H9 (cell line): Measurements from ENCODE around the gene CASP8AP2. TPM values are rescaled to one million over a fixed set of nuclear protein-coding genes. Genes with fewer than 3 reads are reported as not detected.
"Not testable (repeated sequence)": the region's sequence is repeated elsewhere in the genome, so short reads cannot be mapped to it uniquely, and the experiment has no call there.

Experiments
- DNase-seq: peaks from one replicate; pipeline ENCODE4 v3.0.0-alpha.2; 2017
- H2AFZ ChIP-seq: one replicate; pipeline ENCODE4 v1.6.1; 2013; ENCODE audit warnings: mild to moderate bottlenecking, low read length, control low read depth, moderate library complexity
- H2AK5ac ChIP-seq: 2 replicates; pipeline ENCODE4 v1.6.1; 2013; ENCODE audit warnings: low read length, control low read depth, mixed read lengths; ENCODE audit not compliant: insufficient read length
- H2BK120ac ChIP-seq: one replicate; pipeline ENCODE4 v1.6.1; 2013; ENCODE audit warnings: low read depth, mild to moderate bottlenecking, low read length, control low read depth, inconsistent platforms; ENCODE audit not compliant: poor library complexity, severe bottlenecking
- H2BK12ac ChIP-seq: 2 replicates; pipeline ENCODE4 v1.6.1; 2013; ENCODE audit warnings: low read length, control low read depth, mixed read lengths, low read depth; ENCODE audit not compliant: insufficient read length
- H2BK15ac ChIP-seq: 2 replicates; pipeline ENCODE4 v1.6.1; 2013; ENCODE audit warnings: low read depth, low read length, control low read depth
- H2BK20ac ChIP-seq: one replicate; pipeline ENCODE4 v1.6.1; 2013; ENCODE audit warnings: low read depth, mild to moderate bottlenecking, low read length, control low read depth, inconsistent platforms; ENCODE audit not compliant: poor library complexity, severe bottlenecking
- H2BK5ac ChIP-seq: 2 replicates; pipeline ENCODE4 v1.6.1; 2013; ENCODE audit warnings: low read length, control low read depth, mixed read lengths; ENCODE audit not compliant: insufficient read length
- H3K14ac ChIP-seq: 2 replicates; pipeline ENCODE4 v1.6.1; 2013; ENCODE audit warnings: low read length, control low read depth; ENCODE audit not compliant: insufficient read depth
- H3K18ac ChIP-seq: 2 replicates; pipeline ENCODE4 v1.6.1; 2013; ENCODE audit warnings: low read depth, mild to moderate bottlenecking, mixed read lengths, low read length, control low read depth; ENCODE audit not compliant: insufficient read length
- H3K23ac ChIP-seq: 2 replicates; pipeline ENCODE4 v1.6.1; 2013; ENCODE audit warnings: low read length, control low read depth, mixed read lengths, low read depth; ENCODE audit not compliant: insufficient read length
- H3K23me2 ChIP-seq: 2 replicates; pipeline ENCODE4 v1.6.1; 2013; ENCODE audit warnings: low read depth, mild to moderate bottlenecking, mixed read lengths, low read length, control low read depth; ENCODE audit not compliant: insufficient read length, poor library complexity, severe bottlenecking
- H3K27ac ChIP-seq: 2 replicates; pipeline ENCODE4 v1.5.1; 2013; ENCODE audit warnings: low read length, control low read depth, mixed read lengths, low read depth; ENCODE audit not compliant: insufficient read length
- H3K27me3 ChIP-seq: 2 replicates; pipeline ENCODE4 v1.6.1; 2013; ENCODE audit warnings: low read length, control low read depth, inconsistent platforms; ENCODE audit not compliant: insufficient read depth
- H3K4ac ChIP-seq: 2 replicates; pipeline ENCODE4 v1.6.1; 2013; ENCODE audit warnings: low read depth, mild to moderate bottlenecking, control low read depth, inconsistent platforms, low read length, moderate library complexity
- H3K4me1 ChIP-seq: 2 replicates; pipeline ENCODE4 v1.6.1; 2013; ENCODE audit warnings: low read length, control low read depth, inconsistent platforms; ENCODE audit not compliant: insufficient read depth
- H3K4me2 ChIP-seq: 2 replicates; pipeline ENCODE4 v1.6.1; 2013; ENCODE audit warnings: low read length, control low read depth, mixed read lengths; ENCODE audit not compliant: insufficient read length, insufficient read depth
- H3K56ac ChIP-seq: 2 replicates; pipeline ENCODE4 v1.6.1; 2013; ENCODE audit warnings: low read depth, mild to moderate bottlenecking, mixed read lengths, low read length, control low read depth; ENCODE audit not compliant: insufficient read length
- H3K79me1 ChIP-seq: 2 replicates; pipeline ENCODE4 v1.6.1; 2013; ENCODE audit warnings: low read depth, mild to moderate bottlenecking, moderate library complexity, low read length, control low read depth, inconsistent platforms; ENCODE audit not compliant: insufficient read depth, poor library complexity, severe bottlenecking
- H3K79me2 ChIP-seq: 2 replicates; pipeline ENCODE4 v1.6.1; 2013; ENCODE audit warnings: low read length, control low read depth, inconsistent platforms; ENCODE audit not compliant: insufficient read depth
- H3K9ac ChIP-seq: 2 replicates; pipeline ENCODE4 v1.6.1; 2013; ENCODE audit warnings: low read length, control low read depth, mixed read lengths; ENCODE audit not compliant: insufficient read length; ENCODE audit errors: extremely low read depth
- H3K9me3 ChIP-seq: one replicate; pipeline ENCODE4 v1.6.1; 2013; ENCODE audit warnings: low read depth, low read length, inconsistent platforms; ENCODE audit not compliant: control insufficient read depth
- H3T11ph ChIP-seq: one replicate; pipeline ENCODE4 v1.6.1; 2013; ENCODE audit warnings: mild to moderate bottlenecking, low read length, control low read depth, inconsistent platforms
- H4K20me1 ChIP-seq: one replicate; pipeline ENCODE4 v1.6.1; 2013; ENCODE audit not compliant: control insufficient read depth, insufficient read length, insufficient read depth
- H4K5ac ChIP-seq: 2 replicates; pipeline ENCODE4 v1.6.1; 2013; ENCODE audit warnings: low read depth, mild to moderate bottlenecking, mixed read lengths, low read length, control low read depth; ENCODE audit not compliant: insufficient read length
- H4K8ac ChIP-seq: replicated peaks from 2 replicates; pipeline ENCODE4 v1.6.1; 2013; ENCODE audit warnings: low read length, control low read depth, mixed read lengths, low read depth; ENCODE audit not compliant: insufficient read length
- H4K91ac ChIP-seq: 2 replicates; pipeline ENCODE4 v1.6.1; 2013; ENCODE audit warnings: low read depth, mild to moderate bottlenecking, moderate library complexity, mixed read lengths, low read length, control low read depth; ENCODE audit not compliant: insufficient read length
- H3K27ac Mint-ChIP-seq, 3 experiments: 2 replicates in 2 of 3; 3 replicates in 1 of 3; pipeline ENCODE4 v1.8.0; 2020 to 2021; ENCODE audit warnings: mixed read lengths in 3 of 3, mild to moderate bottlenecking in 1 of 3, moderate library complexity in 1 of 3
- H3K27me3 Mint-ChIP-seq: 2 replicates; pipeline ENCODE4 v1.8.0; 2021; ENCODE audit warnings: low read depth, mild to moderate bottlenecking, moderate library complexity, mixed read lengths
- H3K36me3 Mint-ChIP-seq, 3 experiments: 2 replicates in 2 of 3; 3 replicates in 1 of 3; pipeline ENCODE4 v1.8.0; 2020 to 2021; ENCODE audit warnings: low read depth in 3 of 3, mixed read lengths in 3 of 3; ENCODE audit not compliant: insufficient read depth in 1 of 3
- H3K4me1 Mint-ChIP-seq, 2 experiments: 2 replicates each; pipeline ENCODE4 v1.8.0; 2020; ENCODE audit warnings: mixed read lengths in 2 of 2
- H3K4me3 Mint-ChIP-seq, 2 experiments: 2 replicates in 1 of 2; 3 replicates in 1 of 2; pipeline ENCODE4 v1.8.0; 2020 to 2021; ENCODE audit warnings: mild to moderate bottlenecking in 2 of 2, mixed read lengths in 2 of 2, moderate library complexity in 1 of 2
- H3K9me3 Mint-ChIP-seq, 2 experiments: 2 replicates in 1 of 2; 3 replicates in 1 of 2; pipeline ENCODE4 v1.8.0; 2020; ENCODE audit warnings: mild to moderate bottlenecking in 2 of 2, mixed read lengths in 2 of 2, moderate library complexity in 1 of 2
- WGBS: extraction: QIAGEN DNeasy Blood & Tissue Kit; methylation state at CpG from one replicate; pipeline ENCODE4 v1.1.7; 2013; ENCODE audit warnings: missing lambda C conversion rate, low lambda C conversion rate, mixed read lengths; ENCODE audit not compliant: insufficient read length; ENCODE audit errors: extremely low coverage; 5-methylcytosine and 5-hydroxymethylcytosine counted together
- total RNA-seq: library from RNA; stranded (reverse); gene quantifications from 2 replicates; pipeline ENCODE4 v1.2.1, GENCODE V29; 2021
- TF ChIP-seq, protein P1 (sequence below): fragments of 200-600 bp; sonication (generic); conservative IDR thresholded peaks from 3 replicates; pipeline ENCODE4 v1.8.0; 2021; ENCODE audit warnings: antibody characterized with exemption, mild to moderate bottlenecking

CASP8AP2 gene
- total RNA-seq, 1 experiment from 2014 or later = 33.6 TPM

DNA sequence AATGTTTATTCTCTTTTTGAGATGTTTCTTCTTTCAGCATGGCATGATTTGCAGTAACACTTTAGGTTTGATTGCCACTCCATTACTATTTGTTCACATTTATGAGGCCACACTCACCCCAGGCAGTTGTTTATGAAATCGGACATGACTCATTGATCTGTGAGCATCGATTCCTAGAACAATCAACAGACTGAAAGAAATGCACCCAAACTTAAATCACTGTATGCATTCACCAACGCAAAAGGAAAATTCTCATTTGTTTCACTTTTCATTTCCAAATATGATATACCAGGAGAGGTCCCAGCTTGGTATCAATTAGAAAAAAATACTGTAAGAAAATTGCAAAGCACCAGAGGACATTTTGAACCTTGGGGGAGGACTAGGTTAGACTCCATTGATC, 59.2 kb downstream of the CASP8AP2 start:
- Histone ChIP-seq H3K4me2 (no peak overlapping the region), H3K18ac (no peak overlapping the region), H2BK20ac (no peak overlapping the region), H3K56ac (no peak overlapping the region), H4K91ac (no peak overlapping the region), H4K8ac (no peak overlapping the region), H2BK120ac (no peak overlapping the region), H4K5ac (no peak overlapping the region), H3K27ac (no peak overlapping the region), H2BK12ac (no peak overlapping the region), H3K79me2 (no peaks in the 10 kb centered on the region), H2BK5ac (no peak overlapping the region), H3K4ac (no peak overlapping the region), H3K14ac (no peak overlapping the region), H3K4me1 (no peaks in the 10 kb centered on the region), H4K20me1 (no peaks in the 10 kb centered on the region), H3K9me3 (no peaks in the 10 kb centered on the region), H3K23me2 (no peaks in the 10 kb centered on the region), H3K9ac (no peak overlapping the region), H3T11ph (no peak overlapping the region), H3K23ac (no peak overlapping the region), H3K79me1 (no peaks in the 10 kb centered on the region), H2AFZ (no peak overlapping the region), H2BK15ac (no peak overlapping the region), H2AK5ac (no peak overlapping the region), H3K27me3 (no peaks in the 10 kb centered on the region)
- no CpG with 5 or more reads among the region's 3 CpGs for WGBS
- Mint-ChIP-seq H3K27ac (no peak overlapping the region), H3K9me3 (no peaks in the 10 kb centered on the region), H3K27me3 (peaks cover 64% of the 10 kb centered on the region), H3K4me1 (peaks cover 16 to 19% of the 10 kb centered on the region in 2 experiments), H3K4me3 (no peak overlapping the region), H3K36me3 (no peaks in the 10 kb centered on the region)
- TF ChIP-seq, protein P1, sequence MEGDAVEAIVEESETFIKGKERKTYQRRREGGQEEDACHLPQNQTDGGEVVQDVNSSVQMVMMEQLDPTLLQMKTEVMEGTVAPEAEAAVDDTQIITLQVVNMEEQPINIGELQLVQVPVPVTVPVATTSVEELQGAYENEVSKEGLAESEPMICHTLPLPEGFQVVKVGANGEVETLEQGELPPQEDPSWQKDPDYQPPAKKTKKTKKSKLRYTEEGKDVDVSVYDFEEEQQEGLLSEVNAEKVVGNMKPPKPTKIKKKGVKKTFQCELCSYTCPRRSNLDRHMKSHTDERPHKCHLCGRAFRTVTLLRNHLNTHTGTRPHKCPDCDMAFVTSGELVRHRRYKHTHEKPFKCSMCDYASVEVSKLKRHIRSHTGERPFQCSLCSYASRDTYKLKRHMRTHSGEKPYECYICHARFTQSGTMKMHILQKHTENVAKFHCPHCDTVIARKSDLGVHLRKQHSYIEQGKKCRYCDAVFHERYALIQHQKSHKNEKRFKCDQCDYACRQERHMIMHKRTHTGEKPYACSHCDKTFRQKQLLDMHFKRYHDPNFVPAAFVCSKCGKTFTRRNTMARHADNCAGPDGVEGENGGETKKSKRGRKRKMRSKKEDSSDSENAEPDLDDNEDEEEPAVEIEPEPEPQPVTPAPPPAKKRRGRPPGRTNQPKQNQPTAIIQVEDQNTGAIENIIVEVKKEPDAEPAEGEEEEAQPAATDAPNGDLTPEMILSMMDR = no peak
- no peak for DNase-seq

DNA sequence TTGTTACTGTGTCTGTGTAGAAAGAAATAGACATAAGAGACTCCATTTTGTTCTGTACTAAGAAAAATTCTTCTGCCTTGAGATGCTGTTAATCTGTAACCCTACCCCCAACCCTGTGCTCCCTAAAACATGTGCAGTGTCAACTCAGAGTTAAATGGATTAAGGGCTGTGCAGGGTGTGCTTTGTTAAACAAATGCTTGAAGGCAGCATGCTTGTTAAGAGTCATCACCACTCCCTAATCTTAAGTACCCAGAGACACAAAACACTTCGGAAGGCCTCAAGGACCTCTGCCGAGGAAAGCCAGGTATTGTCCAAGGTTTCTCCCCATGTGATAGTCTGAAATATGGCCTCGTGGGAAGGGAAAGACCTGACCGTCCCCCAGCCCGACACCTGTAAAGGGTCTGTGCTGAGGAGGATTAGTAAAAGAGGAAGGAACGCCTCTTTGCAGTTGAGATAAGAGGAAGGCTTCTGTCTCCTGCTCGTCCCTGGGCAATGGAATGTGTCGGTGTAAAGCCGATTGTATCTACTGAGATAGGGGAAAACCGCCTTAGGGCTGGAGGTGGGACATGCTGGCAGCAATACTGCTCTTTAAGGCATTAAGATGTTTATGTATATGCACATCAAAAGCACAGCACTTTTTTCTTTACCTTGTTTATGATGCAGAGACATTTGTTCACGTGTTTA, 61.3 kb downstream of the CASP8AP2 start:
- H4K8ac ChIP-seq, H2BK15ac ChIP-seq, H2BK20ac ChIP-seq, H3K4me2 ChIP-seq, H2AK5ac ChIP-seq, H3K18ac ChIP-seq, DNase-seq, H3K4me1 ChIP-seq, H2BK120ac ChIP-seq, H3K23me2 ChIP-seq, H4K91ac ChIP-seq, H2BK5ac ChIP-seq, H3K79me1 ChIP-seq, H3K27me3 ChIP-seq, H3K9me3 ChIP-seq, H3K4ac ChIP-seq, H3T11ph ChIP-seq, H3K14ac ChIP-seq, H2BK12ac ChIP-seq, H3K56ac ChIP-seq, H3K23ac ChIP-seq, H4K20me1 ChIP-seq, H4K5ac ChIP-seq, H3K79me2 ChIP-seq, H3K36me3 Mint-ChIP-seq, H3K27ac ChIP-seq, H3K9me3 Mint-ChIP-seq, H3K9ac ChIP-seq, H2AFZ ChIP-seq: not testable (repeated sequence)
- H3K27me3 Mint-ChIP-seq = peaks cover 78% of the 10 kb centered on the region
- no CpG with 5 or more reads among the region's 11 CpGs for WGBS
- H3K4me3 Mint-ChIP-seq = peak overlapping the region; percentile 16 to 24; a peak in 3 of 5 replicates
- H3K27ac Mint-ChIP-seq = peak overlapping the region in 2 of 3 experiments; percentile 2 to 35; a peak in 2 of 7 replicates
- H3K4me1 Mint-ChIP-seq = peaks cover 22 to 25% of the 10 kb centered on the region in 2 experiments
